Measurements from ENCODE around the gene COPG1.

- TF ChIP-seq POLR2A (IDR thresholded peaks at IDR 0.05) = no peak
- TF ChIP-seq, protein P1, sequence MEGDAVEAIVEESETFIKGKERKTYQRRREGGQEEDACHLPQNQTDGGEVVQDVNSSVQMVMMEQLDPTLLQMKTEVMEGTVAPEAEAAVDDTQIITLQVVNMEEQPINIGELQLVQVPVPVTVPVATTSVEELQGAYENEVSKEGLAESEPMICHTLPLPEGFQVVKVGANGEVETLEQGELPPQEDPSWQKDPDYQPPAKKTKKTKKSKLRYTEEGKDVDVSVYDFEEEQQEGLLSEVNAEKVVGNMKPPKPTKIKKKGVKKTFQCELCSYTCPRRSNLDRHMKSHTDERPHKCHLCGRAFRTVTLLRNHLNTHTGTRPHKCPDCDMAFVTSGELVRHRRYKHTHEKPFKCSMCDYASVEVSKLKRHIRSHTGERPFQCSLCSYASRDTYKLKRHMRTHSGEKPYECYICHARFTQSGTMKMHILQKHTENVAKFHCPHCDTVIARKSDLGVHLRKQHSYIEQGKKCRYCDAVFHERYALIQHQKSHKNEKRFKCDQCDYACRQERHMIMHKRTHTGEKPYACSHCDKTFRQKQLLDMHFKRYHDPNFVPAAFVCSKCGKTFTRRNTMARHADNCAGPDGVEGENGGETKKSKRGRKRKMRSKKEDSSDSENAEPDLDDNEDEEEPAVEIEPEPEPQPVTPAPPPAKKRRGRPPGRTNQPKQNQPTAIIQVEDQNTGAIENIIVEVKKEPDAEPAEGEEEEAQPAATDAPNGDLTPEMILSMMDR (IDR thresholded peaks at IDR 0.05) = no peak
Observed at GRCh38 chr3:129320825-129321487, 71.5 kb downstream of the COPG1 start.
